RWPE1 (cell line): ENCODE measurements around the gene NT5DC1.

Experiments
- CTCF ChIA-PET: fragments of 350-600 bp; sonication (Branson Sonifier 250); formaldehyde crosslinking; extraction: SDS; loops from one replicate; lab custom pipeline; 2021; lab: Yijun Ruan, JAX
- POLR2A ChIA-PET: fragments of 400-600 bp; formaldehyde crosslinking; extraction: SDS; loops from one replicate; lab custom pipeline; 2020; ENCODE audit warnings: antibody characterized with exemption; ENCODE audit not compliant: low non-redundant PET; lab: Yijun Ruan, JAX
- DNase-seq: peaks from one replicate; pipeline ENCODE4 v3.0.0; 2012; ENCODE audit warnings: low spot score
- H3K27ac ChIP-seq: fragments of 450-650 bp; 2 replicates; pipeline ENCODE4 v1.5.1; 2017
- CTCF ChIP-seq: fragments of 450-650 bp; conservative IDR thresholded peaks from 2 replicates; pipeline ENCODE4 v1.5.1; 2017; ENCODE audit warnings: low read depth, mild to moderate bottlenecking

Gene NT5DC1

GRCh38 chr6:116180375-116180774, 79.7 kb downstream of the NT5DC1 start:
- no peak overlapping the region for H3K27ac ChIP-seq
- TF ChIP-seq CTCF = no peak
- no peak for DNase-seq
- ChIA-PET POLR2A (no interaction called here), CTCF (no interaction called here)

- no peak for TF ChIP-seq CTCF
- CTCF ChIA-PET = no interaction called here
- H3K27ac ChIP-seq = no peak overlapping the region
- POLR2A ChIA-PET = no interaction called here
- DNase-seq = no peak
Measured at GRCh38 chr6:116189472-116189871, 88.8 kb downstream of the NT5DC1 start.

GRCh38 chr6:116190550-116190949, 89.9 kb downstream of the NT5DC1 start:
- CTCF ChIA-PET = interaction anchor here (0.7 kb wide), 1 partner anchor 10 kb away, joined by 4 read pairs; no protein-coding TSS in a partner anchor
- POLR2A ChIA-PET = no interaction called here
- DNase-seq = no peak

GRCh38 chr6:116191881-116192280, 91.2 kb downstream of the NT5DC1 start:
- no peak for DNase-seq
- no peak overlapping the region for H3K27ac ChIP-seq
- CTCF ChIA-PET = no interaction called here
- POLR2A ChIA-PET = no interaction called here
- no peak for TF ChIP-seq CTCF

More at GRCh38 chr6:116190550-116190949, 89.9 kb downstream of the NT5DC1 start:
- TF ChIP-seq CTCF = no peak
- H3K27ac ChIP-seq = no peak overlapping the region

GRCh38 chr6:116192786-116193185, 92.1 kb downstream of the NT5DC1 start:
- CTCF ChIA-PET = no interaction called here
- POLR2A ChIA-PET = no interaction called here
- no peak for DNase-seq
- H3K27ac ChIP-seq = no peak overlapping the region
- TF ChIP-seq CTCF = no peak

- ChIA-PET POLR2A (interaction anchor here (0.5 kb wide), 1 partner anchor 41 kb away, joined by 12 read pairs; no protein-coding TSS in a partner anchor), CTCF (no interaction called here)
- TF ChIP-seq CTCF = no peak
- no peak for DNase-seq
- no peak overlapping the region for H3K27ac ChIP-seq
Measured at GRCh38 chr6:116196841-116197240, 96.2 kb downstream of the NT5DC1 start.
